ENCODE measurements around the gene ROR1. TPM values are rescaled to one million over a fixed set of nuclear protein-coding genes. Genes with fewer than 3 reads are reported as not detected.

Gene ROR1
- total and polyA plus RNA-seq, 2 donors (not counting 1 experiment from before 2014, with no cell fraction given), result 0.46 to 16.0 TPM

- ATAC-seq (ENCODE audit: low read depth) (no peak), DNase-seq (no peak)
- TF ChIP-seq EZH2 (IDR thresholded peaks at IDR 0.05; ENCODE audit: borderline replicate concordance, insufficient read depth, low read depth, low read length, poor library complexity, severe bottlenecking) (no peak), CTCF (IDR thresholded peaks at IDR 0.05) (no peak)
- peaks cover 14% of the 10 kb centered on the region for H3K4me1 Mint-ChIP-seq
- H3K9me3 Mint-ChIP-seq (ENCODE audit: insufficient read depth), result no peaks in the 10 kb centered on the region
- Histone ChIP-seq H2AFZ (ENCODE audit: insufficient read depth, low read depth, low read length, poor library complexity, severe bottlenecking) (no peak overlapping the region), H3K4me2 (replicated peaks; ENCODE audit: low read depth, low read length, poor library complexity, severe bottlenecking) (no peak overlapping the region), H3K9me3 (ENCODE audit: control extremely low read depth in 1 of 3, control insufficient read depth in 2 of 3, insufficient read depth in 1 of 3, low read length in 2 of 3) (no peaks in the 10 kb centered on the region), H3K9ac (ENCODE audit: low read length) (no peak overlapping the region), H3K36me3 (replicated peaks in 1 of 2; ENCODE audit: control extremely low read depth in 1 of 2, control insufficient read depth in 1 of 2, extremely low read depth in 1 of 2, insufficient read depth in 2 of 2, low read length in 1 of 2) (no peaks in the 10 kb centered on the region), H3K27me3 (replicated peaks in 1 of 4; ENCODE audit: control extremely low read depth in 1 of 4, control insufficient read depth in 3 of 4, insufficient read depth in 4 of 4, low read length in 3 of 4) (peaks cover 0 to 31% (median 25%) of the 10 kb centered on the region in 4 experiments), H3K79me2 (ENCODE audit: control insufficient read depth, insufficient read depth, low read length) (no peaks in the 10 kb centered on the region), H4K20me1 (ENCODE audit: control insufficient read depth, insufficient read depth, low read length, poor library complexity, severe bottlenecking) (no peaks in the 10 kb centered on the region), H3K27ac (ENCODE audit: low read length in 2 of 2) (no peak overlapping the region), H3K4me1 (ENCODE audit: control insufficient read depth in 2 of 2, insufficient read depth in 2 of 2, low read length in 2 of 2) (peaks cover 12 to 21% of the 10 kb centered on the region in 2 donors), H3K4me3 (ENCODE audit: control extremely low read depth in 1 of 5, extremely low read depth in 1 of 5, insufficient read depth in 1 of 5, low read depth in 2 of 5, low read length in 4 of 5) (no peak overlapping the region)
- no peak overlapping the region for H3K27ac Mint-ChIP-seq
- H3K27me3 Mint-ChIP-seq, result peaks cover 35% of the 10 kb centered on the region
- intact Hi-C loops (cut with micrococcal nuclease), result loop anchor here (5.0 kb wide), 1 partner anchor 122 kb away; no protein-coding TSS in a partner anchor
- WGBS (ENCODE audit: insufficient coverage), result no CpG with 5 or more reads among the region's 1 CpG
- ChIA-PET POLR2A (no interaction called here), CTCF (interaction anchor here (0.7 to 0.8 kb wide), 2 partner anchors 144 to 468 kb away, joined by 3 to 4 read pairs; no protein-coding TSS in a partner anchor)
- H3K4me3 Mint-ChIP-seq, result no peak overlapping the region
Measured at GRCh38 chr1:63770381-63770780, 3.4 kb upstream of the ROR1 start.

- 96% methylated on average over 3 of the region's 3 CpGs for WGBS (ENCODE audit: insufficient coverage)
- intact Hi-C loops (cut with micrococcal nuclease), result loop anchor here (1.0 to 5.0 kb wide), 2 partner anchors 79 to 120 kb away; no protein-coding TSS in a partner anchor
- H3K36me3 ChIP-seq (replicated peaks in 1 of 2; ENCODE audit: control extremely low read depth in 1 of 2, control insufficient read depth in 1 of 2, extremely low read depth in 1 of 2, insufficient read depth in 2 of 2, low read length in 1 of 2), result no peaks in the 10 kb centered on the region
- no peak overlapping the region for H3K27ac ChIP-seq (ENCODE audit: low read length in 2 of 2)
- Mint-ChIP-seq H3K4me1 (peaks cover 20% of the 10 kb centered on the region), H3K27me3 (peaks cover 50% of the 10 kb centered on the region), H3K4me3 (no peak overlapping the region), H3K9me3 (ENCODE audit: insufficient read depth) (no peaks in the 10 kb centered on the region), H3K27ac (no peak overlapping the region)
- no peaks in the 10 kb centered on the region for H4K20me1 ChIP-seq (ENCODE audit: control insufficient read depth, insufficient read depth, low read length, poor library complexity, severe bottlenecking)
- H3K9me3 ChIP-seq (ENCODE audit: control extremely low read depth in 1 of 3, control insufficient read depth in 2 of 3, insufficient read depth in 1 of 3, low read length in 2 of 3), result no peaks in the 10 kb centered on the region
- no peak overlapping the region for H3K9ac ChIP-seq (ENCODE audit: low read length)
- peaks cover 12 to 21% of the 10 kb centered on the region in 2 donors for H3K4me1 ChIP-seq (ENCODE audit: control insufficient read depth in 2 of 2, insufficient read depth in 2 of 2, low read length in 2 of 2)
- ChIA-PET CTCF (interaction anchor here (1.4 to 2.8 kb wide), 6 partner anchors 81 to 365 kb away, joined by 5 to 40 read pairs (median 11); no protein-coding TSS in a partner anchor), POLR2A (no interaction called here)
- H2AFZ ChIP-seq (ENCODE audit: insufficient read depth, low read depth, low read length, poor library complexity, severe bottlenecking), result no peak overlapping the region
- ATAC-seq (ENCODE audit: low read depth), result no peak
- no peaks in the 10 kb centered on the region for H3K79me2 ChIP-seq (ENCODE audit: control insufficient read depth, insufficient read depth, low read length)
- no peak for DNase-seq
- H3K27me3 ChIP-seq (replicated peaks in 1 of 4; ENCODE audit: control extremely low read depth in 1 of 4, control insufficient read depth in 3 of 4, insufficient read depth in 4 of 4, low read length in 3 of 4), result peaks cover 0 to 31% (median 25%) of the 10 kb centered on the region in 4 experiments
- TF ChIP-seq CTCF (IDR thresholded peaks at IDR 0.05) (no peak), EZH2 (IDR thresholded peaks at IDR 0.05; ENCODE audit: borderline replicate concordance, insufficient read depth, low read depth, low read length, poor library complexity, severe bottlenecking) (no peak)
- H3K4me2 ChIP-seq (replicated peaks; ENCODE audit: low read depth, low read length, poor library complexity, severe bottlenecking), result no peak overlapping the region
- no peak overlapping the region for H3K4me3 ChIP-seq (ENCODE audit: control extremely low read depth in 1 of 5, extremely low read depth in 1 of 5, insufficient read depth in 1 of 5, low read depth in 2 of 5, low read length in 4 of 5)
Measured at GRCh38 chr1:63772201-63772600, 1.6 kb upstream of the ROR1 start.
